NCI-H460 (cell line): Measurements from ENCODE around the gene TTC39A. TPM values are rescaled to one million over a fixed set of nuclear protein-coding genes. Genes with fewer than 3 reads are reported as not detected.

Experiments used
- DNase-seq: peaks from one replicate; pipeline ENCODE4 v3.0.0-alpha.2; 2016; ENCODE audit warnings: low read depth; ENCODE audit errors: extremely low read depth
- polyA plus RNA-seq: library from polyadenylated mRNA; depleted of rRNA; stranded (reverse); fragments of >200 nt; gene quantifications from 2 replicates; pipeline ENCODE4 v1.2.3, GENCODE V29; 2014; cell fraction: nucleus; rRNA removed
- total RNA-seq: library from RNA; depleted of rRNA; stranded (reverse); fragments of >200 nt; shearing (Covaris generic); gene quantifications from 2 replicates; pipeline ENCODE4 v1.2.3, GENCODE V29; 2014; rRNA removed

Gene TTC39A
- 0.46 and 2.3 TPM in 2 replicates for total RNA-seq
- polyA plus RNA-seq = 0.72 and 1.0 TPM in 2 replicates

DNA sequence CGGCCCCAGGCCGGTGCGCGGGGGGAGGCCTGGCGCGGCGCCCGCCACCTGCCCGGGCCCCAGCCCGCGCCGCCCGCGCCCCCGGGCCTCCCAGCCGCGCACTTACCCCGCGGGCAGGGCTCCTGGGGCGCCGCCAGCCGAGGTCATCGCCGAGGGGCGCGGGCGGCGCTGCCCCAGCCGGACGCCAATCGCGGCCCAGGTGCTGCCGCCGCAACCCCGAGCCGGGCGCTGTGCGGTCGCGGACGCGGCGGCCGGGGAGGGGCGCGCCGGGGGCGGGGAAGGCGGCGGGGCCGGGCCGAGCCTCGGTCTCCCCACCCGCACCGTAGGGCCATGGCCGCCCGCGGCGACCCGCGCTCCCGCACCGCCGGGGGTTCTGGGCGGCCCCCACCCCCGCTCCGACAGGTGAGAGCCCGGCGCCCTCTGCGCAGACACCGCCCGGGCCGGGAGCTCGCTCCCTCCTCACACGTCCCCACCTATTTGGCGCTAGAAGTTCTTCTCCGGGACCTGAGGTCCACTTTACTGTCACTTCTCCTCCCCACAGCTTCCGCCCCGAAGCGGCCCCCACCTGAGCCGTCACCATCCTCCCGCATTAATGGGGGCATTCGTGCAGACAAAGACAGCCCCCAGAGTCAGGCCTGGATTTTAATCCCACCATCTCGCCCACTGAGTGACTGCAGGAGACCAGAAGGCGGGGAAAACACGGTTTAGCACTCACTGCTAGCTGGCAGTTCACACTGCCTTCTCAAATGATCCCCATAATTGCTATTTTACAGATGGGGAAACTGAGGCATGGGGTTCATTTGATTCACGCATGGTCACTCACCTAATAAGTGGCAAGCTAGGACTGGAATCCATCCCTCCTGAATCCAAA, at the start of gene TTC39A:
Gene TTC39A (minus strand): TSS at position 232 of the 871 bp plus-strand sequence. CDS start 85 bp downstream, at position 147.
- DNase-seq = no peak

DNA sequence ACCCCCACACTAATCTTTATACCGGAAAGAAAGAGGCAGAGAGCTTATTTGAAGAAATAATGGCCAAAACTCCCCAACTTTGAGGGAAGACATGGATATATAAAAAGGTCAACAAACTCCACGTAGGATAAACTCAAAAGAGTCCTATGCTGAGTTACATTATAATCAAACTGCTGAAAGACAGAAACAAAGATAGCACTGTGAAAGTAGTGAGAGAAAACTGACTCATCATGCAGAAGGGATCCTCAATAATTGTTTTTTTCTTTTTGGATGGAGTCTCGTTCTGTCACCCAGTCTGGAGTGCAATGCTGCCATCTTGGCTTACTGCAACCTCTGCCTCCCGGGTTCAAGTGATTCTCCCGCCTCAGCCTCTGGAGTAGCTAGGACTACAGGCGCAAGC, 48.5 kb upstream of the TTC39A start:
- no peak for DNase-seq

GRCh38 chr1:51373898-51374297, 43.5 kb upstream of the TTC39A start:
- no peak for DNase-seq

GRCh38 chr1:51372561-51372960, 42.2 kb upstream of the TTC39A start:
- no peak for DNase-seq

DNA sequence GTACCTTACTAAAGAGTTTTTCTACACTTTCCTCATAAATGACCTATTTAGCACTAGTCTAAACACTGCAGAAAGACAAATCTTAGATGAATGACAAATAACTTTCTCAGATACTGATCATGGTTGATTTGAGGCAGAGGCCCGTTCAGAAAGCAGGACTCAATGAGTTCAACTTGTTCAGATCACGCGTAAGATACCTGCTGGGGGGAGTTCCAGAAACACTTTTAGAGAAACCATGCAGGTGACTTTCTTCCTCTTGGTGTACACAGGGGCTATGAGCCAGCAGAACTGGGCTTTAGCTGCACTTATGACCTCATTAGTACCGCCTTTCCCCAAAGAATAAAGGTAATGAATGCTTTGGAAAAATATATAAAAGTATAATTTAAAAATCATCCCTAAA, 38.8 kb upstream of the TTC39A start:
- no peak for DNase-seq

GRCh38 chr1:51365774-51366173, 35.4 kb upstream of the TTC39A start:
- DNase-seq = no peak

DNA sequence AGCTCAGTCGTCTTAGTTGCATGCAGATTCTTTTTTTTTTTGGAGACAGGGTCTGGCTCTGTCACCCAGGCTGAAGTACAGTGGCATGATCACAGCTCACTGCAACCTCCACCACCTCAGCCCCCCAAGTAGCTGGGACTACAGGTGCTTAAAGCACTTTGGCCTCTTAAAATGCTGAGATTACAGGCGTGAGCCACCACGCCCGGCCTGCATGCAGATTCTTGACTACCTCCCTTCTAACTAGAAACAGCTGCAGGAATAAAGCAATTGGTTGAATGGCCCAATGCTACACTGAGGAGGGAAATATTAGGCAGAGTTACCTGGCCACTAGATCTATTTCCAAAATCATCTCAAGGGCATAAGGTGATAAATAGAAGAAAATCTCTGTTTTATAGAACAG, 29.5 kb upstream of the TTC39A start:
- DNase-seq = no peak

GRCh38 chr1:51355382-51355781, 25.0 kb upstream of the TTC39A start:
- DNase-seq = no peak

- no peak for DNase-seq
Observed at GRCh38 chr1:51354416-51354815, 24.1 kb upstream of the TTC39A start.

GRCh38 chr1:51351907-51352306, 21.5 kb upstream of the TTC39A start:
- DNase-seq = no peak

DNA sequence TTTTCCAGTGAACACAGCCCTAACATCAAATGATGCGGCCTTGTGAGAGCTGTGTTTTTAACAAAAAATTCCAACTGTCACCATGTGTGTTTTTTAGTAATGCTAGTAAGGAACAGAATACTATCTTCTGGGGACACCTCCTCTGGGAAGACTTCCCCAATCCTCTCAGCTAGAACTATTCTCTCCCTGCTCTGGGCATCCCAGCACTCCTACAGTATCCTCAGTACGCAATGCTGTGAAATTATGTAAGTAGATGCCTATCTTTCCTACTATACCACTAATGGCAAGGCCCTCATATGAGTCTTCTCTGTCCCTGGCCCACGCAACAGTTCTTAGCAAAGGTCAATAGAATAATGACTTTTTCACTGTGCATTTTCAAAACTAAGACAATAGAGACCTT, 19.5 kb upstream of the TTC39A start:
- no peak for DNase-seq

DNA sequence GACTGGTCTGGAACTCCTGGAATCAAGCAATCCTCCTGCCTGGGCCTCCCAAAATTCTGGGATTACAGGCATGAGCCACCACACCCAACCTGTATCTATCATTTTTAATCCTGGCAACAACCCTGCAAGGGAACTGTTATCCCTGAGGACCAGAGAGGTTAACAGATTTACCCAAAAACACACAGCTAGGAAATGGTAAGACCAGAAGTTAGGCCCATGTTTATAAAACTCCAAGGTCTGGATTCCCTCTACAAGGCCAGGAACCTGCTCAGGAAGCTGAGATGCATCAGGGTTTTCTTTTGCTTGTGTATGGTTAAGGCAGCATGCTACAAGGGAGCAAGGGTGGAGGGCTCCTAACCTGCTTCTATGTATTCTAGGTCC, 17.8 kb upstream of the TTC39A start:
- DNase-seq = no peak

GRCh38 chr1:51347398-51348146, 17.2 kb upstream of the TTC39A start:
- DNase-seq = no peak

DNA sequence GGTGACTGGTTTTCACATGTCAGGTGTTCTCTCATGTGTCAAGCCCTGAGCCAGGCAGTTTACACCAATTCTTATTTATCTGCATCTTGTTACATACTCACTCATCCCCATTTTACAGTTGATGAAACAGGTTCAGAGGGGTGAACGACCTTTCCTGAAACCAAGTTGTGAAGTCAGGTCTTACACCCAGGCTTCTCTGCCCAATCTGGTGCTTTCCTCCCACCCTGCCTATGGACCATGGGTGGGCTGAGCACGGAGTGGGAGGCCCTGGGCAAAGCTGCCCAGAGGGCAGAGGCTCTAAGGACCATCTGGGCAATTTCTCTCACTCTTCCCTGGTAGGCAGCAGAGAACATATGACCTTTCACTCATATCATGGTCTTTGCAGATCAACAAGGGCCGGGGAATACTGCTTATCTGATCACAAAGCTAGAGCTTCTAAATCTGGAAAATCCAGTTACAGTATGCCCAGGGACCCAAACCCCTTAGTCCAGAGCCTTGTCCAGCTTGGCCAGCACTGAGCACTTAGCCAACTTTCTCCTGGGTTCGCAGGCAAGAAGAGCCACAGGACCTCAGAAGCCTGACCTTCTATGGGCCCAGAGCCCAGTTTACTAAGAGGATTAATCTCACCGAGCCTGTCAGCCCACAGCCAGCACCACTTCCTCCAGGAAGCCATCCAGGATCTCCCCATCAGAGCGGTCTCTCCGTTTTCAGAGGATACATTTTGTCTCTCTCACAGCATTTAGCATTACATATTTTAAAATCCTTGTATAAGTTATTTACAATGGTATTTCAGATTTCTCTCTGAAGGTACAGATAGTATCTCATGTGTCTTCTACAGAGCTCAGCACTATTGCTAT, 16.0 kb upstream of the TTC39A start:
- no peak for DNase-seq

- no peak for DNase-seq
Observed at GRCh38 chr1:51345300-51345687, 14.9 kb upstream of the TTC39A start.

- DNase-seq = no peak
Observed at GRCh38 chr1:51344602-51345299, 14.4 kb upstream of the TTC39A start.

- DNase-seq = no peak
Observed at GRCh38 chr1:51344276-51344601, 13.9 kb upstream of the TTC39A start.

DNA sequence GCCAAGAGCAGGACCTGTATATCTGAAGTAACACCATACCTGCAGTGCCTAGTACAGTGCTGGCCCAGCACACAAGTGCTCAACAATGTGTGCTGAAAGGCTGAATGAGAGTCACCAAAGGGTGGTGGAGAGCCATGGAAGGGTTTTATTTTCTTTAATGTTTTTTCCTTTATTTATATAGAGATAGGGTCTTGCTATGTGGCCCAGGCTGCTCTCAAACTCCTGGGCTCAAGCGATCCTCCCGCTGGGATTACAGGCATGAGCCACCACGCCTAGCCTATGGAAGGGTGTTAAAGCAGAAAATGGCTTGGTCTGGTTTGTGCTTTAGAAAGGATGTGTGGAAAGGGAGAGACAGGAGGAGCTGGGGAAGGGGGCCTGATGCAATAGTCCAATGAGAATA, 13.3 kb upstream of the TTC39A start:
- no peak for DNase-seq

DNA sequence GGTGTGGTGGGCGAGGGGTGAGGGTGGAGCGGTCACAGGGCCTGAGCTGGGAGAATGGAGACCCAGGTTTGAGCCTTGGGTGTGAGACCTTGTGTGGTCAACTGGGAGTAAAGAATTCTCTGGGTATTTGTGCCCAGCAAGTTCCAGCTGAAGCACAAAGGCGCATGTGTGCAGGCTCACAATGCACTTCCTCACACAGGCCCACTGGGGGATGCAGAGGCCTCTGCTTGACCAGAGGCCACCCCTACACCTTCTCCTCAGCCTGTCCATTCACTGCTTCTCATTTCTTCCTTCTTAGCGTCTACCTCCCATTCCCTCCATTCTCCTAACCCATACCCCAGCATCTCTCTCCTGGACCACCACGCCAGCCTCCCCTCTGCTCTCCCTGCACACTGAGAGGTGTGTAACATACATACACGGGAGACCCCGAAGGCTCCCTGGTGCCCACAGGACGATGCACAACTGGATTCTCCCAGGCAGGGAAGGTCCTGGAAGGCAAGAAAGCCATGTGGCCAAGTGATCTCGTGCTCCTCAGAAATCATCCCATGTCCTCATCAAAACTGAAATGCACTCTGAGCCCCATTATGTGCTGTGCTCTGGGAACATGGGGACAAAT, 12.3 kb upstream of the TTC39A start:
- DNase-seq = no peak

DNA sequence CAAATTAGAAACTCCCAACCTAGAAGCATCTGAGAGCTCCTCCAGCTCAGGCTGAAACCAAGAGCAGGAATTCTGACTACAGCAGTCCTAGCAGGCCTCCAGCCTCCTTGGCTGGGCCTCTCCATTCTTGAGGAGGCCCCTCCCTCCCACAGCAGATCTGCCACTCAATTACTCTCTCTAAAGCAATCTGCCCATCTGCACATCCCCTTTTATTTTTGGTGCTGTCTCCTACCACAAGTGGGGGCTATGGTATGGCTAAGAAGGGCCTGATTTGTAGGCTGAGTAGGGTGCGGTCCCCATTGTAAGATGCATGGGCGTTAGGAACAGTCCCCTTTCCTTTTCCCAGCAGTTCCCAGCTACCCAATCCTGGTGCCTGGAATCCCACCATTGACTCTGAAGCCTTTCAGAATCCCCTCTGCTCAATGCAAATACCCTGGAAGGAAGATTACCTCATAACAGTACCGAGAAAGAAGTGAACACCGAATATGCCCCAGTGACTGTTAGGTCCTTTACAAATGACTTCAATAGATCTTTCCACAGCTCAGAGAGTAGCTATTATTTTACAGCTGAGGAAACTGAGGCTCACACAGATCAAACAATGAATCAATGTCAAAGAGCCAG, 11.6 kb upstream of the TTC39A start:
- DNase-seq = no peak
